ENCODE measurements around the gene GNAI2.

DNA sequence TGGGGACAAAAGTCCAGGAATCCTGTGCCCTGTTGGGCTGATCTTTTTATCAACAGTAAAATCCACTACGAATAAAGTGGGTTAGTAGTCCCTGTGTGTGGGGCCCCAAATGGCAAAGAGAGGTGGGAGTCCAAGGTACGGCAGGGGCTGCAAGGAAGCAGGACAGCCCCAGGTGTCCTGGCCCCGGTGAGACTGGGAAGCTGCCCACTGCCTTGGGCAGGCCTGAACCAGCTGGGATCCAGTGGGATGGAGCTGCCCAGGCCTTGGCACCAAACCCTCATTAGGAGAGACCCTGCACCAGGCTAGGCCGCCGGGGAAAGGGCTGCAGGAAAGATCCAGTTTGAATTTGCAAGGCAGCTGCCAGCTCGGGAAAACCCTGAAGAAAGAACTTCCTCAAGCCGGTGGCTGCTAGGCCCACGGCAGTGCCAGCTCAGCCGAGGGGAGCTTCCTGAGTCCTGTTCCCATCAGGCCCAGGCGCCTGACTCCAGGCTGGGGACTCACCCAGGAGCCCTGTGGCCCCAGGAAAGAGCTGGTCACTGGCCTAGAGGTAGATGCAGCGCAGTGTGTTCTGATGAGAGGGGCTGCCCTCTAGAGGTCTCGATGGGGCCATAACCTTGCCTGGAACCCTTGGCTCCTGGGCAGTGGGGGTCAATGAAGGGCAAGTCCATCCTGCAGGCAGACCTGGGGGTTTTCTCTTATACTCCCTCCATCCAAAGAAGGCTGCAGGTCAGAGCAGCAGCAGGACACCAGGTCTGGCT lies 14.4 kb upstream of the GNAI2 start:
- TF ChIP-seq, protein P1, sequence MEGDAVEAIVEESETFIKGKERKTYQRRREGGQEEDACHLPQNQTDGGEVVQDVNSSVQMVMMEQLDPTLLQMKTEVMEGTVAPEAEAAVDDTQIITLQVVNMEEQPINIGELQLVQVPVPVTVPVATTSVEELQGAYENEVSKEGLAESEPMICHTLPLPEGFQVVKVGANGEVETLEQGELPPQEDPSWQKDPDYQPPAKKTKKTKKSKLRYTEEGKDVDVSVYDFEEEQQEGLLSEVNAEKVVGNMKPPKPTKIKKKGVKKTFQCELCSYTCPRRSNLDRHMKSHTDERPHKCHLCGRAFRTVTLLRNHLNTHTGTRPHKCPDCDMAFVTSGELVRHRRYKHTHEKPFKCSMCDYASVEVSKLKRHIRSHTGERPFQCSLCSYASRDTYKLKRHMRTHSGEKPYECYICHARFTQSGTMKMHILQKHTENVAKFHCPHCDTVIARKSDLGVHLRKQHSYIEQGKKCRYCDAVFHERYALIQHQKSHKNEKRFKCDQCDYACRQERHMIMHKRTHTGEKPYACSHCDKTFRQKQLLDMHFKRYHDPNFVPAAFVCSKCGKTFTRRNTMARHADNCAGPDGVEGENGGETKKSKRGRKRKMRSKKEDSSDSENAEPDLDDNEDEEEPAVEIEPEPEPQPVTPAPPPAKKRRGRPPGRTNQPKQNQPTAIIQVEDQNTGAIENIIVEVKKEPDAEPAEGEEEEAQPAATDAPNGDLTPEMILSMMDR (IDR thresholded peaks at IDR 0.05): no peak
- TF ChIP-seq POLR2A (IDR thresholded peaks at IDR 0.05) (no peak), POLR2AphosphoS5 (IDR thresholded peaks at IDR 0.05) (no peak), EP300 (IDR thresholded peaks at IDR 0.05) (no peak)

All from stomach (tissue), 4 donors.